GM15510 (cell line): Measurements from ENCODE around the gene SEC14L6.

Experiments used
- POLR2A ChIP-seq: IDR thresholded peaks from 3 replicates; pipeline ENCODE4 v1.6.1; 2011; ENCODE audit warnings: borderline replicate concordance; ENCODE audit not compliant: insufficient read length; ENCODE audit errors: extremely low read depth

SEC14L6 gene

DNA sequence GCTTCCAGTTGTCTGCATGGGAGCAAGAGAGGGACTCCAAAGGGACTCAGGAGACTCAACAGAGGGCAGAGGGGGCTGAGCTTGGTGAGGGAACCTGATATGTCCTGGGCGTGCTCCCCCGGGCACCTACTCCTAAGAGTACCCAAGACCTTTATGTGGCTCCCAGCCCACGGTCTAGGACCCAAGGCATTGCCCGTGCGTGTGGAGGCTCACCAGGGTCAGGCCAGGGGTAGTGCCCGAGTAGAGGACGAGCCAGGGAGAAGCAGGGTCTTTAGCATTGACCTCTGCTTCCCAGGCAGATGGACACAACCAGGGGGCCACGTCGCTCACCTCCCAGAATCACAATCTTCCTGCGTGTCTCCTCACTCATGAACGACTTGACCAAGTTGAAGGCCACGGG, 54.4 kb downstream of the SEC14L6 start:
- TF ChIP-seq POLR2A: no peak

- no peak for TF ChIP-seq POLR2A
Measured at GRCh38 chr22:30491381-30491780, 55.2 kb downstream of the SEC14L6 start.

DNA sequence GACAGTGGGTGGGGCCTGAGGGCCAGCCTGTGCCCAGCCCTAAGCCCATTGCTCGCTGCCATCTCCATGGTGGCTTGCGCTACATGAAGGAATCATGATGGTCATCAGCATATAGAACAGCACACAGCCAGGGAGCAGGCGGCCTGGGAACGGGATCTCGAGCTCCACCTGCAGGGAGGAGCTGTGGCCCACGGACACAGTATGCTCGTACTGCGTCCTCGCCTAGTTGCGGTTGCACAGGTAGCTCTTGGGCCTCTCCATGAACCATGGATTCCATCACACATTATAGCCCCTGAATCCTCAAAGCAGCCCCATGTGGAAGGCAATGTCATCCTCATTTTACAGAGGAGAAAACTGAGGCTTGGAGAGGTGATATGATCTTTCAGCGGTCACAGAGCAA, 56.1 kb downstream of the SEC14L6 start:
- no peak for TF ChIP-seq POLR2A

DNA sequence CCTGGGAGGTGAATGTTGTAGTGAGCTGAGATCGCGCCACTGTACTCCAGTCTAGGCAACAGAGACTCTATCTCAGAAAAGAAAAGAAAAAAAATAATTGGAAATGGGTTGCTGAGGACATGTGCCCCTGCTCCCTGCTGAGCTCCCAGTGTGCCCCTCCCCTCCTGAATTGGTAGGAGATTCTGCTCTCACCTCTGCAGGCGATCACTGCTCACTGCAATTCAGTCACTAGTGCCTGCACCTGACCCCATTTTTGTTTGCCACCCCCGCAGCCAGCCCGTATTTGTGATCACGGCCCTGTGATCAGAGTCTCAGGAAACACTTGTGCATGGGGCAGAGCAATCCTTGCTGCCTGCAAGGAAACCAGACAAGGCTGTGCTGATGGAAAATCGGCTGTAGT, 58.4 kb downstream of the SEC14L6 start:
- TF ChIP-seq POLR2A: no peak

- TF ChIP-seq POLR2A: no peak
Measured at GRCh38 chr22:30486661-30487115, 59.9 kb downstream of the SEC14L6 start.

- no peak for TF ChIP-seq POLR2A
Measured at GRCh38 chr22:30486118-30486517, 60.4 kb downstream of the SEC14L6 start.

DNA sequence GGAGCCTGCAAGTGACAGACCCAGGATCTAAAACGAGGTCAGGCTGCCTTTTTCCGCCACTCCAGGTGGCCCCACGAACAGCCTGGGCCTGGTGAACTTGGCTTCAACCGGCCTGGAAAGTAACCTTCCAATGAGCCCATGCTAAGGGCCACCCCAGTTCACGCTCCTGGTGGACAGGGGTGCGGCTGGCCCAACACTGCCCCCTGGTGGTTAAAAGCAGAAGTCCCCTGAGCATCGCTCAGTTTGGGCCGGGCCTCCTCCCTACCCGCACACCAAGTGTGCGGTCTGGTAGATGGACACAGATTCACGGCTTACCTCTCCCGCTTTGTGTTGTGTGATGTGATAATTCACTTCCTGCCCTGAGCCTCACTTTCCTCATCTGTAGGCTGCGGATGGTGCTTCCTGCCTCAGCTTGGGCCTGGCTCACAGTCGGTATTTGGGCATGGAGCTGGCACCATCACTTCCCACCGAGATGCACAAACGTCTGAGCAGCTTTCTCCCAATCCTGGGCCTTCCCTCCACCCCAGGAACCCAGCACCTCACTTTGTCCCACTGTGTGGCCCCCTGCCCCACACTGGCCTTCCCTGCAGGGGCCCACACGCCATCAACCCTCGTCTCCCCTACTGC, 61.1 kb downstream of the SEC14L6 start:
- TF ChIP-seq POLR2A: no peak

DNA sequence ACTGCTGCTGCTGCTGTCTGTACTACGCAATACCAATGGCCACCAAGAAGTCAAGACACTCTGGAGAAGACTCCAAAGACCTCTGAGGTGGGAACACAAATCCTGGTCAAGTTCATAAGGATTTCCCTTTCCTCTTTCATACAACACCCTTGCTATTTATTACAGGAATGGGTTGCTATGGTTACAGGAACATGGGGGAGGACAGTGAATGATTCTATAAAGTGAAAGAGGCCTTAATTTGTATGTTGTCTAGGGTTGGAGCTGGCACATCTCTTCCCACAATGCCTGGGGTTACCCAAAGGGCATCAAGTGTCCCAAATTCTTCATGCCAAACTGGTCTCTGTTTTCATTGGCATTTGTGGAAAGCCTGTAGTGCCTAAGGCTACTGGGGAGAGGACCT, 63.4 kb downstream of the SEC14L6 start:
- no peak for TF ChIP-seq POLR2A

- no peak for TF ChIP-seq POLR2A
Measured at GRCh38 chr22:30481711-30482110, 64.8 kb downstream of the SEC14L6 start.

DNA sequence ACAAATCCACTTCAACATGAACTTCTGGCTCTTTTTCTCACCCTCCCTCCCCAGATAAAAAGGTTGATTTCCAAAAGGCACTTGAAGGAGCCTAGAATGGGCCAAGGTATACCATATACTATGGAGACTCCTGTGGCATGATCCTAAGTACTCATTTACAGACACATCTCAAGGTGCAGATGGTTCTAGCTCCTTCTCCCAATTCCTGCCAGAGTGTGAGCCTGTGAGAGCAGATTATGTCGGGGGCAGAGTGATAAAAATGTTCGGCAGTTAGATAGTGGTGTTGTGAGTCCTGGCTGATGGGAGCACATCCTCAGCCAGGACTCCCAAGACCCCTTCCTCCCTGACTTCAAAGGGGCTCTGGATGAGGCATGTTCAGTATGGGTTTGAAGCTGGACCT, 66.6 kb downstream of the SEC14L6 start:
- TF ChIP-seq POLR2A: no peak

DNA sequence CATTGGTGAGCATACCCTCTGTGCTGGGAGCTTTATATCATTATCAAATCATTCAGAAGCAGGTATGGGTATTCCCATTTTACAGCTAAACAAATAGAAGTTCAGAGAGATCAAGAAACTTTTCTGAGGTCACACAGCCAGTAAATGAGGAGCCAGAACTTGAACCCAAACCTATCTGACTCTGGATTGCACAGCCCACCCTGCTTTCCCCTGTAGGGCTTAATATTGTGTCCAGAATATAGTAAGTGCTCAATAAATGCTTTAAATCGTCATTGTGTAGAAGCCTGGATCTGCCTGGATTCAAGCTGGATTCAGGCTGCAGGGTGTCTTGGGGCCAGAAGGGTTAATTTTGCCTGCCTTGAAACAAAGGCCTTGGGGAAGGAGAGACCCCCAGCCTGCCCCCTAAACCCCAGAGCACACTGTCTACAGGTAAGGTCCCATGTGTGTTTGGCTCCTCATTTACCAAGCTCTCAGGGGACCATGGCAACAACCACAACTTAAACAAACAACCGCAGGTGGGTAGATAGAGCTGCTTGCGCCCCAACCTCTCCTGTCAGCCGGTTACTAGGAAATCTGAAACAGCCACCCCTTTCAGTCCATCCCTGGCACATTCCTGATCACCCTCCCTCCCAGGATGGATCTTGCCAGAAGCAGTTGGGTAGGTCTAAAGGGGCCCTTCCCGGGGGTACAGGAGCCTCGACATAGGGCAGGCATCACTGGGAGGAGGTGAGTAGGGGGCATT, 71.7 kb downstream of the SEC14L6 start:
- no peak for TF ChIP-seq POLR2A

DNA sequence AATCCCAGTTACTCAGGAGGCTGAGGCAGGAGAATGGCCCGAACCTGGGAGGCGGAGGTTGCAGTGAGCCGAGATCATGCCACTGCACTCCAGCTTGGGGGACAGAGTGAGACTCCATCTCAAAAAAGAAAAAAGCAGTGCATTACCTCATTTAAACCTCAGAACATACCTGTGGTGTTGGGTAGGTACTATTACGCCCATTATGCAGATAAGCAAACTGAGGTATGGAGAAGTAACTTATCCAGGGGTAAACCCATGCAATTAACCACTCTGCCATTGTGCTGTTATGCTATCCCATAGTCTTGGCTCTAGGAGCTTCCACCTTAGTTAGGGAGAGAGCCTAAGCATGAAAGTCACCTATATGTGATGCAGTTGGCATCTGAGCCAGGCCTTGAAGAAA, 72.4 kb downstream of the SEC14L6 start:
- no peak for TF ChIP-seq POLR2A

DNA sequence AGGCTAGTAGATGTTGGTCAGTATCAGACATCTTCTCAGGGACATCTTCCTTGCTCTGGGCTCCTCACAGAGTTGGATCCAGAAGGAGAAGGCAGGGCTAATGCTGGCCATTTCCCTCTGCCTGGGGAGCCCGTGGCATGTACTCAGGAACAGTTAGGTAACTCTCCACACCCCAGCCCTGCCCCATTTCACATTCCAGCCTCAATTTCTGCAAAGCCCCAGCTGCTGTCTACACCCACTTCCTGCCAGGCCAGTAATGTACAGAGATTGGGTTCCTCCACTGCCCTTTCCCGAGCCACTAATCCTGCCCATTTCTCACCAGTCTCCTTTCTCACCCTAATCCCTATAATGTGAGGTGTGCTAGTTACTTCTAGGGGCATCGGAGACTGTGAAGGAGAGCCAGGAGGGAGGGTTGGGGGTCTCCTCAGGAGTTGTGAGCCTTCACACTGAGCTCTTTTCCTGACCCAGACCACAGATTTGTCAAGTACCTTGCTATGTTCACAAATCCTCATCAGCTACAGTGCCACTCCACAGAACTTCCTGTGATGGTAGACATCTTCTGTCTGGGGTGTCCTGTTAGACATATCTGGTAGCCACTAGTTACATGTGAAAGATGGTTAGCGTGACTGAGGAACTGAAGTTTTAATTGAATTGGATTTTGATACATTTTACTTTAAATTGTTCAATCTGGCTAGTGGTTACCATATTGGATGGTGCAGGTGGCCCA, 73.4 kb downstream of the SEC14L6 start:
- no peak for TF ChIP-seq POLR2A
